K562 (cell line): ENCODE results near the gene CAPN5. TPM values are rescaled to one million over a fixed set of nuclear protein-coding genes. Genes with fewer than 3 reads are reported as not detected.
A peak's percentile ranks its signal among the peaks of the same experiment; 100 is the strongest.

Source experiments
- CBX2 ChIP-seq: fragments of 200-600 bp; sonication (generic); IDR thresholded peaks from one replicate; pipeline ENCODE4 v1.6.1; 2012; ENCODE audit warnings: mild to moderate bottlenecking, low read length, inconsistent platforms; ENCODE audit not compliant: insufficient read depth, poor library complexity, severe bottlenecking
- DPF2 ChIP-seq: fragments of 450-650 bp; IDR thresholded peaks from 2 replicates; pipeline ENCODE4 v1.6.1; 2016
- GATAD2B ChIP-seq: fragments of 450-650 bp; IDR thresholded peaks from 2 replicates; pipeline ENCODE4 v1.6.1; 2017; ENCODE audit warnings: mild to moderate bottlenecking, borderline replicate concordance
- HDAC2 ChIP-seq: fragments of 450-650 bp; IDR thresholded peaks from 2 replicates; pipeline ENCODE4 v1.6.1; 2016; ENCODE audit warnings: mild to moderate bottlenecking
- HDGF ChIP-seq: fragments of 450-650 bp; IDR thresholded peaks from 2 replicates; pipeline ENCODE4 v1.6.1; 2016
- PCBP2 ChIP-seq: fragments of 200-400 bp; formaldehyde crosslinking; IDR thresholded peaks from 2 replicates; pipeline ENCODE4 v1.6.1; 2018; ENCODE audit warnings: low read length, low read depth, mild to moderate bottlenecking, moderate library complexity; ENCODE audit not compliant: poor library complexity, severe bottlenecking
- PHF20 ChIP-seq: fragments of 450-650 bp; IDR thresholded peaks from 2 replicates; pipeline ENCODE4 v1.6.1; 2018; ENCODE audit not compliant: partially characterized antibody
- RAD21 ChIP-seq, 2 experiments: fragments of 250-450 bp in 1 of 2; fragments of 450-650 bp in 1 of 2; sonication (Bioruptor Pico) in 1 of 2; formaldehyde crosslinking in 1 of 2; IDR thresholded peaks in 1 of 2; conservative IDR thresholded peaks in 1 of 2; 2 replicates each; pipeline versions ENCODE4 v1.4.0 to v1.8.0; 2020 to 2022; ENCODE audit warnings: mild to moderate bottlenecking in 2 of 2, moderate library complexity in 1 of 2
- SMARCC2 ChIP-seq: fragments of 450-650 bp; IDR thresholded peaks from 2 replicates; pipeline ENCODE4 v1.6.1; 2017; ENCODE audit warnings: antibody characterized with exemption, moderate library complexity, mild to moderate bottlenecking, low read depth
- SMC3 ChIP-seq: conservative IDR thresholded peaks from 2 replicates; pipeline ENCODE4 v1.6.1; 2011; ENCODE audit warnings: low read depth, low read length, improper control_type of control experiment; ENCODE audit not compliant: insufficient read depth
- TCFL5 ChIP-seq: fragments of 250-450 bp; sonication (Bioruptor Pico); conservative IDR thresholded peaks from 2 replicates; pipeline ENCODE4 v1.6.1; 2021; ENCODE audit warnings: mild to moderate bottlenecking, moderate library complexity, matching md5 sums
- ZBTB17 ChIP-seq: fragments of 450-650 bp; formaldehyde crosslinking; IDR thresholded peaks from 2 replicates; pipeline ENCODE4 v1.4.0; 2020; ENCODE audit warnings: mild to moderate bottlenecking
- ZNF212 ChIP-seq: fragments of 450-650 bp; formaldehyde crosslinking; IDR thresholded peaks from 2 replicates; pipeline ENCODE4 v1.4.0; 2020; ENCODE audit warnings: mild to moderate bottlenecking
- ZNF263 ChIP-seq: sonication (generic); formaldehyde crosslinking; IDR thresholded peaks from 2 replicates; pipeline ENCODE4 v1.8.0; 2022; ENCODE audit warnings: mild to moderate bottlenecking, missing genetic modification reagents, borderline replicate concordance
- ZNF444 ChIP-seq: fragments of 250-450 bp; sonication (Bioruptor Pico); IDR thresholded peaks from 2 replicates; pipeline ENCODE4 v1.4.0; 2020; ENCODE audit warnings: mild to moderate bottlenecking, moderate library complexity
- polyA plus RNA-seq, 8 experiments: library from polyadenylated mRNA; depleted of rRNA in 4 of 8; stranded (reverse) in 5 of 8; unstranded in 3 of 8; fragments of >200 nt; fragmentation: Nextera tagmentation in 2 of 8; fragmentation: Illumina TruSeq in 1 of 8; extraction: Ambion mirVana in 2 of 8; extraction: Trizol in 1 of 8; gene quantifications; 2 replicates each; pipeline versions ENCODE4 v1.2.1 to v1.2.3, GENCODE V29; 2011 to 2014; ENCODE audit warnings: inconsistent platforms in 1 of 8, missing spikeins in 1 of 8
- total RNA-seq, 7 experiments: library from RNA; depleted of rRNA in 6 of 7; stranded (reverse); fragments of >200 nt in 6 of 7; fragmentation: Illumina TruSeq in 2 of 7; extraction: Trizol in 2 of 7; gene quantifications; 2 replicates each; pipeline versions ENCODE4 v1.2.1 to v1.2.3, GENCODE V29; 2011 to 2021; ENCODE audit warnings: low replicate concordance in 1 of 7
- TF ChIP-seq, protein P1 (sequence below): fragments of 450-650 bp; formaldehyde crosslinking; IDR thresholded peaks from 2 replicates; pipeline ENCODE4 v1.4.0; 2020; ENCODE audit warnings: mild to moderate bottlenecking, mixed read lengths
- TF ChIP-seq, protein P2 (sequence below): fragments of 450-650 bp; IDR thresholded peaks from 2 replicates; pipeline ENCODE4 v1.6.1; 2016
- TF ChIP-seq, protein P3 (sequence below), 2 experiments: IDR thresholded peaks in 1 of 2; conservative IDR thresholded peaks in 1 of 2; 2 replicates each; pipeline ENCODE4 v1.6.1; 2016; ENCODE audit warnings: low read depth in 2 of 2, mild to moderate bottlenecking in 1 of 2, missing compliant biosample characterization in 1 of 2, missing genetic modification characterization in 1 of 2, moderate library complexity in 1 of 2
- TF ChIP-seq, protein P4 (sequence below): fragments of 450-650 bp; formaldehyde crosslinking; IDR thresholded peaks from 2 replicates; pipeline ENCODE4 v1.4.0; 2020; ENCODE audit warnings: mild to moderate bottlenecking, moderate library complexity
- TF ChIP-seq, protein P5 (sequence below): sonication (generic); formaldehyde crosslinking; IDR thresholded peaks from 2 replicates; pipeline ENCODE4 v1.5.0; 2020; ENCODE audit warnings: missing genetic modification reagents

CAPN5 gene
- total and polyA plus RNA-seq, 9 of the 15 experiments (the other 6 are each of a cell fraction or from before 2014, with no cell fraction given): 0.04 to 0.44 (median 0.14) TPM; not detected in 2

DNA sequence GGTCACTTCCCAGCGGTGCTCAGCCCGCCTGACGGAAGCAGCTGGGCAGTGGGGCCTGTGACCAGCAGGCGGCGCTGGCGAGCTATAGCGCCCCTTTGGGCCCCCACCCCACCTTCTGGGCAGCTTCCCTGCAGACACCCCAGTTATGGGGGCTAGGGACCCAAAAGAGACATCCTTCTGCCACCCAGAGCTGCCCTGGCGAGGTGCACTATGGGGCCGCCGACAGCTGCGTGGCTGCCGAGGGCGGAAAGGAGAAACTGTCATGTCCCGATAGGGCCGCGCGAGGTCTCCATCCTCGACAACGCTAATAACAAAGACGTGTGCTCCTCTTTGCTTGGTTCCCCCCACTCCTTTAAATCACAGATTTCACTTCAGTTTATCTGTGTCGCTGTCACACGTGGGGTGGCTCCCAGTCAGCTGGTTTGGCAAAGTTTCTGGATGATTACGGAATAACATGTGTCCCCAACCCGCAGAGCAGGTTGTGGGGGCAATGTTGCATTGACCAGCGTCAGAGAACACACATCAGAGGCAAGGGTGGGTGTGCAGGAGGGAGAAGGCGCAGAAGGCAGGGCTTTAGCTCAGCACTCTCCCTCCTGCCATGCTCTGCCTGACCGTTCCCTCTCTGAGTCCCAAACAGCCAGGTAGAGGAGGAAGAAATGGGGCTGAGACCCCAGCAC lies 60.6 kb downstream of the CAPN5 start (continued):
- TF ChIP-seq, protein P1, sequence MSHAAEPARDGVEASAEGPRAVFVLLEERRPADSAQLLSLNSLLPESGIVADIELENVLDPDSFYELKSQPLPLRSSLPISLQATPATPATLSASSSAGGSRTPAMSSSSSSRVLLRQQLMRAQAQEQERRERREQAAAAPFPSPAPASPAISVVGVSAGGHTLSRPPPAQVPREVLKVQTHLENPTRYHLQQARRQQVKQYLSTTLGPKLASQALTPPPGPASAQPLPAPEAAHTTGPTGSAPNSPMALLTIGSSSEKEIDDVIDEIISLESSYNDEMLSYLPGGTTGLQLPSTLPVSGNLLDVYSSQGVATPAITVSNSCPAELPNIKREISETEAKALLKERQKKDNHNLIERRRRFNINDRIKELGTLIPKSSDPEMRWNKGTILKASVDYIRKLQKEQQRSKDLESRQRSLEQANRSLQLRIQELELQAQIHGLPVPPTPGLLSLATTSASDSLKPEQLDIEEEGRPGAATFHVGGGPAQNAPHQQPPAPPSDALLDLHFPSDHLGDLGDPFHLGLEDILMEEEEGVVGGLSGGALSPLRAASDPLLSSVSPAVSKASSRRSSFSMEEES: no peak
- TF ChIP-seq HDAC2 (no peak), GATAD2B (no peak), PHF20 (no peak), ZBTB17 (CRISPR knock-in tag) (no peak), CBX2 (no peak), ZNF212 (CRISPR knock-in tag) (no peak), ZNF444 (CRISPR knock-in tag) (no peak), DPF2 (no peak), PCBP2 (no peak), RAD21 (CRISPR knock-in tag; conservative IDR thresholded peaks at IDR 0.05 in 1 of 2, IDR thresholded peaks at IDR 0.05 in 1 of 2) (peak; percentile 91 to 93), HDGF (no peak), TCFL5 (CRISPR knock-in tag) (no peak), SMARCC2 (no peak), SMC3 (peak; percentile 77), ZNF263 (CRISPR knock-in tag) (no peak; the same call in 1 of the 2 replicates)
- TF ChIP-seq, protein P2, sequence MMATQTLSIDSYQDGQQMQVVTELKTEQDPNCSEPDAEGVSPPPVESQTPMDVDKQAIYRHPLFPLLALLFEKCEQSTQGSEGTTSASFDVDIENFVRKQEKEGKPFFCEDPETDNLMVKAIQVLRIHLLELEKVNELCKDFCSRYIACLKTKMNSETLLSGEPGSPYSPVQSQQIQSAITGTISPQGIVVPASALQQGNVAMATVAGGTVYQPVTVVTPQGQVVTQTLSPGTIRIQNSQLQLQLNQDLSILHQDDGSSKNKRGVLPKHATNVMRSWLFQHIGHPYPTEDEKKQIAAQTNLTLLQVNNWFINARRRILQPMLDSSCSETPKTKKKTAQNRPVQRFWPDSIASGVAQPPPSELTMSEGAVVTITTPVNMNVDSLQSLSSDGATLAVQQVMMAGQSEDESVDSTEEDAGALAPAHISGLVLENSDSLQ: peak; percentile 24; the same call in 1 of the 2 replicates
- TF ChIP-seq, protein P3, sequence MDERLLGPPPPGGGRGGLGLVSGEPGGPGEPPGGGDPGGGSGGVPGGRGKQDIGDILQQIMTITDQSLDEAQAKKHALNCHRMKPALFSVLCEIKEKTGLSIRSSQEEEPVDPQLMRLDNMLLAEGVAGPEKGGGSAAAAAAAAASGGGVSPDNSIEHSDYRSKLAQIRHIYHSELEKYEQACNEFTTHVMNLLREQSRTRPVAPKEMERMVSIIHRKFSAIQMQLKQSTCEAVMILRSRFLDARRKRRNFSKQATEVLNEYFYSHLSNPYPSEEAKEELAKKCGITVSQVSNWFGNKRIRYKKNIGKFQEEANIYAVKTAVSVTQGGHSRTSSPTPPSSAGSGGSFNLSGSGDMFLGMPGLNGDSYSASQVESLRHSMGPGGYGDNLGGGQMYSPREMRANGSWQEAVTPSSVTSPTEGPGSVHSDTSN (CRISPR knock-in tag; IDR thresholded peaks at IDR 0.05; ENCODE audit: low read depth): no peak
- TF ChIP-seq, protein P3 (tag; conservative IDR thresholded peaks at IDR 0.05; ENCODE audit: low read depth): no peak
- TF ChIP-seq, protein P4, sequence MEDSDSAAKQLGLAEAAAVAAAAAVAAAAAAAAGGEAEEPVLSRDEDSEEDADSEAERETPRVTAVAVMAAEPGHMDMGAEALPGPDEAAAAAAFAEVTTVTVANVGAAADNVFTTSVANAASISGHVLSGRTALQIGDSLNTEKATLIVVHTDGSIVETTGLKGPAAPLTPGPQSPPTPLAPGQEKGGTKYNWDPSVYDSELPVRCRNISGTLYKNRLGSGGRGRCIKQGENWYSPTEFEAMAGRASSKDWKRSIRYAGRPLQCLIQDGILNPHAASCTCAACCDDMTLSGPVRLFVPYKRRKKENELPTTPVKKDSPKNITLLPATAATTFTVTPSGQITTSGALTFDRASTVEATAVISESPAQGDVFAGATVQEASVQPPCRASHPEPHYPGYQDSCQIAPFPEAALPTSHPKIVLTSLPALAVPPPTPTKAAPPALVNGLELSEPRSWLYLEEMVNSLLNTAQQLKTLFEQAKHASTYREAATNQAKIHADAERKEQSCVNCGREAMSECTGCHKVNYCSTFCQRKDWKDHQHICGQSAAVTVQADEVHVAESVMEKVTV (CRISPR knock-in tag): peak; percentile 80
- TF ChIP-seq, protein P5, sequence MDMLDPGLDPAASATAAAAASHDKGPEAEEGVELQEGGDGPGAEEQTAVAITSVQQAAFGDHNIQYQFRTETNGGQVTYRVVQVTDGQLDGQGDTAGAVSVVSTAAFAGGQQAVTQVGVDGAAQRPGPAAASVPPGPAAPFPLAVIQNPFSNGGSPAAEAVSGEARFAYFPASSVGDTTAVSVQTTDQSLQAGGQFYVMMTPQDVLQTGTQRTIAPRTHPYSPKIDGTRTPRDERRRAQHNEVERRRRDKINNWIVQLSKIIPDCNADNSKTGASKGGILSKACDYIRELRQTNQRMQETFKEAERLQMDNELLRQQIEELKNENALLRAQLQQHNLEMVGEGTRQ: no peak
